IPS-18c (cell line): ENCODE measurements around the gene HEATR9.

Experiments
- H3K4me3 ChIP-seq: 2 replicates; pipeline ENCODE4 v1.7.0; 2013; ENCODE audit warnings: low read depth, mild to moderate bottlenecking, low read length, moderate library complexity; ENCODE audit not compliant: insufficient read depth
- H3K9me3 ChIP-seq: one replicate; pipeline ENCODE4 v1.6.1; 2013; ENCODE audit warnings: mild to moderate bottlenecking, low read length, moderate library complexity; ENCODE audit not compliant: control insufficient read depth, insufficient read depth

The HEATR9 gene

GRCh38 chr17:35868737-35869136, at the start of gene HEATR9:
Gene HEATR9 (minus strand): TSS chr17:35868891. CDS start chr17:35868742, 149 bp downstream.
- Histone ChIP-seq H3K4me3 (no peak within 1 kb of the TSS), H3K9me3 (no peaks in the 10 kb centered on the region)

DNA sequence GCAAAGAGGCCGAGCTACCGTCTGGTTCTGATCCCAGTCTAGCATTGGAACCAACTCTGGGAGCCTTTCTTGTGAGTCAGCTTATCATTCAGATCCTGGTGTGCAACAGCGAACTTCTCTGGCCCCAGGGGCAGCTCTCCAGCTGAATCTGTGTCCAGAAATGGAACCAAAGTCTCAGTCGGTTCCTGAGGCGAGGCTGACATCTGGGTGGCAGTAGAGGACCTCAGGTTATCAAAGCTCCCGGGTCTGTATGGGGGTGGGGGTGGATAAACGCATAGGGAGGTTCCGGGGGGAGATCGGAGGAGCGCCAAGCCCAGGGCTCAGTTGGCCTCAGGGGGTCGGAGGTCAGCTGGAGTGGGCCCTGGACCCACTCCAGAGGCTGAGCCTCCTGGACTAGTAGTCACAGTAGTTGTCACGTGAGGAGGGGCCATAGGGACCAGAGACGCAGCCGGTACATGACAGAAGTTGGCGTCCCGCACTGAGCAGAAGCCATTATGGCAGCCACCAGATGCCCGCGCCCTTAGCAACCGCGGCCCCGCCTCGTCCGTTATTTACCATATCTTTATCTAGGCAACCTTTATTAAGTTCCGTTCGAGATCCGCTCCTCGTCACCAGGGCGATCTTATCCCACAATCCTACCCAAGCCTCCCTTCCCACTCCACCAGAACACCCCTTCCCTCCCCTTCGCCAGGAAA, 49.0 kb upstream of the HEATR9 start:
- Histone ChIP-seq H3K4me3 (no peak overlapping the region), H3K9me3 (peaks cover 8% of the 10 kb centered on the region)

GRCh38 chr17:35915153-35915964, 46.7 kb upstream of the HEATR9 start:
- no peak overlapping the region for H3K4me3 ChIP-seq
- H3K9me3 ChIP-seq = peaks cover 8% of the 10 kb centered on the region

GRCh38 chr17:35914354-35914753, 45.7 kb upstream of the HEATR9 start:
- no peak overlapping the region for H3K4me3 ChIP-seq
- H3K9me3 ChIP-seq = peaks cover 8% of the 10 kb centered on the region

- Histone ChIP-seq H3K4me3 (no peak overlapping the region), H3K9me3 (peaks cover 8% of the 10 kb centered on the region)
These were observed 44.9 kb upstream of the HEATR9 start for GRCh38 chr17:35913609-35914008.

DNA sequence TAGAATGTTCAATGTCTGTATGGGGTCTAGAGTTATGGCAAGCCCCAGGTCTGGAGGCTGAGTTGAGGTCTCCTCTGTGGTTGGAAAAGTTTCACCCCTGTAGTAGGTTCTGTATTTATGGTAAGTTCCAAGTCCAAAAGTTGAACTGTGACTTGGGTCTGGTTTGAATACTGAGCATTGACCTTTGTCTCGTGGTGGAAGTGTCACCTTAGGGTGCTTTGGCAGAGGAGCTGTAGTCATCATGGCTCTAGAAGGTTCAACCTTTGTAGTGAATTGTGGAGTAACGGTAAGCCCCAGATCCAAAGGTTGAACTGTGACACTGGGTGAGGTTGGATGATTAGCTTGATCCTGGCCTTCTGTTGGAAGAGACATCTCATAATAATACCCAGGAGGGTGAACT, 44.3 kb upstream of the HEATR9 start:
- peaks cover 8% of the 10 kb centered on the region for H3K9me3 ChIP-seq
- no peak overlapping the region for H3K4me3 ChIP-seq

DNA sequence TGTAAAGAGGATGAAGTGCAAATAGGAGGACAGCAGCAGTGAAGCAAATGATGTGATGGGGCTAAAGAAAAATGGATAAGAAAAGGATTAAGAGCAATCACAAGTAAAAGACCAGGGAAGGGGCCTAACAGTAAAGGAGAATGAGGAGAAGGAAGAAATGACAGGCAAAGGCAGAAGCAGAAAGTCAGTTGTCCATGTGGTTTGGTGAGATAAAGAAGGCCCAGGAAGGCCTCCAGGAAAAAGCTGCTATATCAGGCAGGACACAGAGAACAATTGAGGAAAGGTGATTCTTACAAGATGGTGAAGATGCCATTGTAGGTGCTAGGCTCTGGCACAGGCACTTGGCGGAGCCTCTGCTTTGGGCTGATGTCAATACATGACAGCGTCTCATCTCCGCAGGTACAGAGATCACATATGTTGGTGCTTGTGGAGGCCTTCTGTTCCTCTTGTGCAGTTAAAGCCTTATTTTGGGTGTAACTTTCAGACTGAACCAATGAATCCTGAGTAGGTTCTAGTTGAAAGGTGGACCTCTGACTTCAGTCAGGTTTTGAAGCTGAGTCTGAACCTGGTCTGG, 43.7 kb upstream of the HEATR9 start:
- Histone ChIP-seq H3K4me3 (no peak overlapping the region), H3K9me3 (peaks cover 5% of the 10 kb centered on the region)

- peaks cover 3% of the 10 kb centered on the region for H3K9me3 ChIP-seq
These were observed 40.7 kb upstream of the HEATR9 start for GRCh38 chr17:35909408-35909807.

GRCh38 chr17:35907691-35908090, 39.0 kb upstream of the HEATR9 start:
- Histone ChIP-seq H3K4me3 (no peak overlapping the region), H3K9me3 (no peaks in the 10 kb centered on the region)

More at GRCh38 chr17:35909408-35909807, 40.7 kb upstream of the HEATR9 start:
- no peak overlapping the region for H3K4me3 ChIP-seq

DNA sequence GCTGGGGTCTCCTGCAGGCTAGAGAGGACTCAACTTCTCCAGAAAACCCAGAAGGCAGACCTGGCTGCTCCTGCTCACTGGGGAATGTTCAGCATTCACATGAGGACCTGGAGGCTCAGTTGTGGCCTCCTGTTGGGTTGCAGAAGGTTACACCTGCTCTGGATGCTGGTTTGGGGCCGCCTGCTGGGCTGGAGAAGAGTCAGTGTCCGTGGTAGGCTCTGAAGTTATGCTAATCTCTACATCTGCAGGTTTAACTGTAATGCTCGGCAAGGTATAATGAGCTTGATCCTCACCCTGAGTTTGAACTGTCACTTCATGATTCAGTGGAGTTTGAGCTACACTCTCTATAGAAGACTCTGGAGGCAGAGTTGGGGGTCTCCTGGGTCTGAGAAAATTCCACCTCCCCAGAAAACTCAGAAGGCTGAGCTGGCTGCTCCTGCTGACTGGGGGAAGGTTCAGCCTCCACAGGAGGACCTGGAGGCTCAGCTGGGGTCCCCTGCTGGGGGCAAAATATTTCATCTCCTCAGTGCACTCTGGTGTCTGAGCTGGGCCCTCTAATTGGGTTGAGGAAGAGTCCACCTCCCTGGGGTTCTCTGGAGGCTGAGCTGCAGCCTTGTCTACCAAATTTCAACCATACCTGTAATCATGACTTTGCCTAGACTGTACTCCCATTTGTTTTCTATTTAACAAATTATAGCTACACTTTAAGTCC, 38.4 kb upstream of the HEATR9 start:
- Histone ChIP-seq H3K4me3 (no peak overlapping the region), H3K9me3 (no peaks in the 10 kb centered on the region)

DNA sequence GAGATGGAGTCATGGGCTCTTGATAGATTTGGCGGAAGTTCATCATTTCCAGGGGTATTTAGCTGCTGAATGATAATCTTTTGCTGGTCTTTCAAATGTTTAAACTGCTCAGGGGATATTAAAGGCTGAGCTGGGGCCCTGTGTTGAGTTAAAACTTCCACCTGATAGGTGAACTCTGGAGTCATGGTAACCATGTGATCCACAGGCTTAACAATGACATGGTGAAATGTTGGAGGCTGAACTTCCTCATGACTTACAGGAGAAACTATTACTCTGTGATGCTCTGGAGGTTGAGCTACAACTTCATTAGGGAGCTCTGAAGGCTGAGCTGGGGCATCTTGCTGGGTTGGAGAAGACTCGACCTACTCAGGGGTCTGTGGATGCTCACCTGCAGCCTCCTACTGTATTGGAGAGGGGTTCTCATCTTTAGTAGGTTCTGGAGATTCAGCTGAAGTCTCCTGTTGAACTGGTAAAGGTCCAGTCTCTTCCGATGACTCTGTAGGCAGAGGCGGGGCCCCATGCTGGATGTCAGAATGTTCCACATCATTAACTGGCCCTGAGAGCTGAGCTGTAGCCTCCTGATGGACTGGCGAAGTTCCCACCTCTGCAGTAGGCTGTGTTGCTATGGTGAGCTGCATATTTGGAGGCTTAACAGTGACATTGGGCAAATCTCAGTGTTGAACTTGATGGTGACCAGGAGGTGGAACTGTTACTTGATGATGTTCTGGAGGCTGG, 37.7 kb upstream of the HEATR9 start:
- Histone ChIP-seq H3K9me3 (no peaks in the 10 kb centered on the region), H3K4me3 (no peak overlapping the region)

- Histone ChIP-seq H3K9me3 (no peaks in the 10 kb centered on the region), H3K4me3 (no peak overlapping the region)
These were observed 34.8 kb upstream of the HEATR9 start for GRCh38 chr17:35903451-35903850.

DNA sequence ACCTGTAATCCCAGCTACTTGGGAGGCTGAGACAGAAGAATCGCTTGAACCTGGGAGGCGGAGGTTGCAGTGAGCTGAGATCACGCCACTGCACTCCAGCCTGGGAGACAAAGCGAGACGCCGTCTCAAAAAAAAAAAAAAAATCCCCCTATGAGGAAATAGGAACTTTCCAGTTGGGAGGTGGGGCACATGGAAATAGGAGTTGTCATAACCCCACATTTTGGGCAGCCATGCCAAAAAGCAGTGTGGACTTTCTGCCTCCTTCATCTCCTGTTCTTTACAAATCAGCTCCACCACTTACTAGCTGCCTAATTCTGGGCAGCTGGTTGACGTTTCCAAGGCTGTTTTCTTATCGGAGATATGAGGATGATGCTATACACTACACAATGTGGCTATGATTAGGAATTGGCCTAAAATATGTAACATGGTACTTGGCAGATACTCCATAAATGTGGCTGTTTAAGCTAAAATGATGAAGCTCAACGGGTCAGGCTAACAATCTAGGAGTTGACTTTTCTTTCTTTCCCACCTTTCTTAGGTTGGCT, 33.0 kb upstream of the HEATR9 start:
- Histone ChIP-seq H3K4me3 (no peak overlapping the region), H3K9me3 (no peaks in the 10 kb centered on the region)

DNA sequence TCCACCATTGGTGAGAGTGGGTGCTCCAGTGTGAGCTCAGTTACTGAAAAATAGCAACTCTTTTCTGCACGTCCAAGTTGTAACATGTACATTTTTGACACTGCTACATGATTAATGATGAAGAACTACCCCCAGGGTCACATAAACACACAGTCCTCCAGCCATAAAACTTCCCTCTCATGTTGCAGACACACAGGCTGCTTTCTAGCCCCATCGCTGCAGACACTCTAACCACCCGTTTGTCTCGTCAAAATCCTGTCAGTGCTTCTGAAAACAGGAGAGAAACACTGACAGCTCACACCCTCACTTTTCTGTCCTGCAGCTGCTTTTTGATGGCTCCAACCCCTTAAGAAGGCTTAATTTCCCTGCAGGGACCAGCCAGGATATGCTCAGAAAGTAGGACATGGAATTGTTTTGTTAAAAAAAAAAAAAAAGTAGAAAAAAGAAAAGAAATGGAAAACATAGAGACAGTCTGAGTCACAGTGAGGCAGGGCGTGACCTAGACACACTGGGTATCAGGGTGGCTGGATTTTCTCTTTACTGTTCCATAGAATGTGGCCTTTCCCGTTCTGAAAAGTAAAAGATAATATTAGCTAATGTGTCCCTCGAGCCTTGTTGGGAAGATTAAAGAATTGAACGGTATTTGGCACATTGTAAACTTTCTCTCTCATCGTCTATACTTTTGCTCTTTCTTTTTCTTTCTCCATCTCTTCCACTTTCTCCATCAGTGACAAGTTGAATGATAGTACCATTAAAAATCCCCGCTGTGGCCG, 32.2 kb upstream of the HEATR9 start:
- no peak overlapping the region for H3K4me3 ChIP-seq
- no peaks in the 10 kb centered on the region for H3K9me3 ChIP-seq

- H3K4me3 ChIP-seq = no peak overlapping the region
- no peaks in the 10 kb centered on the region for H3K9me3 ChIP-seq
These were observed 31.6 kb upstream of the HEATR9 start for GRCh38 chr17:35900280-35900679.
